Ishikawa (cell line): ENCODE measurements around the gene SMAD9.

Source experiments
- CEBPB ChIP-seq: IDR thresholded peaks from 2 replicates; pipeline ENCODE4 v1.6.1; 2012
- CREB1 ChIP-seq: IDR thresholded peaks from 2 replicates; pipeline ENCODE4 v1.6.1; 2012; ENCODE audit warnings: low read depth
- EP300 ChIP-seq: IDR thresholded peaks from 2 replicates; pipeline ENCODE4 v1.6.1; 2012; ENCODE audit warnings: borderline replicate concordance
- FOXM1 ChIP-seq: IDR thresholded peaks from 2 replicates; pipeline ENCODE4 v1.6.1; 2012; ENCODE audit warnings: low read depth, borderline replicate concordance
- RAD21 ChIP-seq: IDR thresholded peaks from 2 replicates; pipeline ENCODE4 v1.6.1; 2012; ENCODE audit warnings: low read depth
- TAF1 ChIP-seq: IDR thresholded peaks from 2 replicates; pipeline ENCODE4 v1.6.1; 2012; ENCODE audit warnings: low read depth, mild to moderate bottlenecking
- TEAD4 ChIP-seq: IDR thresholded peaks from 2 replicates; pipeline ENCODE4 v1.6.1; 2012
- YY1 ChIP-seq: IDR thresholded peaks from 2 replicates; pipeline ENCODE4 v1.6.1; 2012; ENCODE audit warnings: low read depth
- TF ChIP-seq, protein P1 (sequence below): IDR thresholded peaks from 2 replicates; pipeline ENCODE4 v1.6.1; 2012; ENCODE audit warnings: low read depth, mild to moderate bottlenecking

DNA sequence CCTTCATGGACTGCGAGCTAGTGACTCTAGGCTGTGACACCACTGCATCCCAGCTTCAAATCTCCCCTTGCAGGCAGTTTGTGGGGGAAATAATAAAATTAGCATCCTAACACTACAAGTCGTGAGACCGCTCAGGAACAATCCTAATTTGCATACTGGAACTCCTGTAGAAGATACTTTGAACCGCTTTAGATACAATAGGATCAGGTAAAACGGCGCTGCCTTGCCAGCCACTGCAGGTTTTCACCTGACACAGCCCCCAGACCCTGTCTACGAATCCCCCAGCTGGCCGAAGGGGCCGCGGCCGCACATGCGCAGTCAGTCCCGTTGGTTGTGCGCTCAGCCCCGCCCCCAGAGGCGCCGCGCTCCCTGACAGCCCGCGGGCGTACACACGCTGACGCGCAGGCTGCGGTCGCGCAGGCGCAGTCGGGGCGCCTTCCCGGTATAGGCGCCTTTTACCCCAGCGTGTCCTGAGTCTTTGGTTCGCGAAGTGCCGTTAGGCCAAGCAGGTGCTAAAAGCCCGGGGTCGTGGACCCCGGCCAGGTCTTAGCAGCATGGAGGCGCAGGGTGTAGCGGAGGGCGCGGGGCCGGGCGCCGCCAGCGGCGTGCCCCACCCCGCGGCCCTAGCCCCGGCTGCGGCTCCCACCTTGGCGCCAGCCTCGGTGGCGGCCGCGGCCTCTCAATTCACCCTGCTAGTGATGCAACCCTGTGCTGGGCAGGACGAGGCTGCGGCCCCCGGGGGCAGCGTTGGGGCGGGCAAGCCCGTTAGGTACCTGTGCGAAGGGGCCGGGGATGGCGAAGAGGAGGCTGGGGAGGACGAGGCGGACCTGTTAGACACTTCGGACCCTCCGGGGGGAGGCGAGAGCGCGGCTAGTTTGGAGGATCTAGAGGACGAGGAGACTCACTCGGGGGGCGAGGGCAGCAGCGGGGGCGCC lies 101.0 kb downstream of the SMAD9 start, which contains the start of gene RFXAP:
- TF ChIP-seq FOXM1 (no peak), TEAD4 (no peak), CREB1 (no peak), YY1 (no peak), EP300 (no peak), CEBPB (peak; percentile 37; the same call in 1 of the 2 replicates), TAF1 (peak; percentile 56), RAD21 (no peak)
- TF ChIP-seq, protein P1, sequence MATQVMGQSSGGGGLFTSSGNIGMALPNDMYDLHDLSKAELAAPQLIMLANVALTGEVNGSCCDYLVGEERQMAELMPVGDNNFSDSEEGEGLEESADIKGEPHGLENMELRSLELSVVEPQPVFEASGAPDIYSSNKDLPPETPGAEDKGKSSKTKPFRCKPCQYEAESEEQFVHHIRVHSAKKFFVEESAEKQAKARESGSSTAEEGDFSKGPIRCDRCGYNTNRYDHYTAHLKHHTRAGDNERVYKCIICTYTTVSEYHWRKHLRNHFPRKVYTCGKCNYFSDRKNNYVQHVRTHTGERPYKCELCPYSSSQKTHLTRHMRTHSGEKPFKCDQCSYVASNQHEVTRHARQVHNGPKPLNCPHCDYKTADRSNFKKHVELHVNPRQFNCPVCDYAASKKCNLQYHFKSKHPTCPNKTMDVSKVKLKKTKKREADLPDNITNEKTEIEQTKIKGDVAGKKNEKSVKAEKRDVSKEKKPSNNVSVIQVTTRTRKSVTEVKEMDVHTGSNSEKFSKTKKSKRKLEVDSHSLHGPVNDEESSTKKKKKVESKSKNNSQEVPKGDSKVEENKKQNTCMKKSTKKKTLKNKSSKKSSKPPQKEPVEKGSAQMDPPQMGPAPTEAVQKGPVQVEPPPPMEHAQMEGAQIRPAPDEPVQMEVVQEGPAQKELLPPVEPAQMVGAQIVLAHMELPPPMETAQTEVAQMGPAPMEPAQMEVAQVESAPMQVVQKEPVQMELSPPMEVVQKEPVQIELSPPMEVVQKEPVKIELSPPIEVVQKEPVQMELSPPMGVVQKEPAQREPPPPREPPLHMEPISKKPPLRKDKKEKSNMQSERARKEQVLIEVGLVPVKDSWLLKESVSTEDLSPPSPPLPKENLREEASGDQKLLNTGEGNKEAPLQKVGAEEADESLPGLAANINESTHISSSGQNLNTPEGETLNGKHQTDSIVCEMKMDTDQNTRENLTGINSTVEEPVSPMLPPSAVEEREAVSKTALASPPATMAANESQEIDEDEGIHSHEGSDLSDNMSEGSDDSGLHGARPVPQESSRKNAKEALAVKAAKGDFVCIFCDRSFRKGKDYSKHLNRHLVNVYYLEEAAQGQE: no peak
